GM12873 (cell line): ENCODE results near the gene TEX52.

Experiments
- TF ChIP-seq, protein P1 (sequence below): IDR thresholded peaks from 2 replicates; pipeline ENCODE4 v1.5.1; 2012; ENCODE audit warnings: low read depth, mild to moderate bottlenecking, moderate library complexity, low read length, control low read depth; ENCODE audit not compliant: insufficient read depth; ENCODE audit errors: missing control alignments

TEX52 gene

DNA sequence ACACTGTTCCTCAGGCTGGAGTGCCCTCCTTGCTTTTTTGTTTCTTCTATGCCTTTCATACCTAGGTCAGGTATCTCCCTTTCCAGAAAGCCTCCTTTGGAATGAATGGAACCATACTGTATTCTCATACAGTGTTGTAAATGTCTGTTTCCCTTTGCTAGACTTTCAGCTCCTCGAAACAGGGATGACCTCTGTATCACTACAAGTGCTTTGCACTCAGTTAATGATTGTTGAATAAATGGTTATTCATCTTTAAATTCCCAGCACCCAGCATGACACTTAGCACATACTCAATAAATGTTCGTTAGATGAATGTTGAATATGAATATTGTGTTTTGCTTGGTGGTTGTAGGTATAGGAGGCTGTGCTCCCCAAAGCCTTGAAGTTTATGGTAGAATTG lies 28.0 kb upstream of the TEX52 start:
- TF ChIP-seq, protein P1, sequence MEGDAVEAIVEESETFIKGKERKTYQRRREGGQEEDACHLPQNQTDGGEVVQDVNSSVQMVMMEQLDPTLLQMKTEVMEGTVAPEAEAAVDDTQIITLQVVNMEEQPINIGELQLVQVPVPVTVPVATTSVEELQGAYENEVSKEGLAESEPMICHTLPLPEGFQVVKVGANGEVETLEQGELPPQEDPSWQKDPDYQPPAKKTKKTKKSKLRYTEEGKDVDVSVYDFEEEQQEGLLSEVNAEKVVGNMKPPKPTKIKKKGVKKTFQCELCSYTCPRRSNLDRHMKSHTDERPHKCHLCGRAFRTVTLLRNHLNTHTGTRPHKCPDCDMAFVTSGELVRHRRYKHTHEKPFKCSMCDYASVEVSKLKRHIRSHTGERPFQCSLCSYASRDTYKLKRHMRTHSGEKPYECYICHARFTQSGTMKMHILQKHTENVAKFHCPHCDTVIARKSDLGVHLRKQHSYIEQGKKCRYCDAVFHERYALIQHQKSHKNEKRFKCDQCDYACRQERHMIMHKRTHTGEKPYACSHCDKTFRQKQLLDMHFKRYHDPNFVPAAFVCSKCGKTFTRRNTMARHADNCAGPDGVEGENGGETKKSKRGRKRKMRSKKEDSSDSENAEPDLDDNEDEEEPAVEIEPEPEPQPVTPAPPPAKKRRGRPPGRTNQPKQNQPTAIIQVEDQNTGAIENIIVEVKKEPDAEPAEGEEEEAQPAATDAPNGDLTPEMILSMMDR, result no peak

- TF ChIP-seq, protein P1, result no peak
These were observed 23.0 kb upstream of the TEX52 start for GRCh38 chr12:2879853-2880252.

DNA sequence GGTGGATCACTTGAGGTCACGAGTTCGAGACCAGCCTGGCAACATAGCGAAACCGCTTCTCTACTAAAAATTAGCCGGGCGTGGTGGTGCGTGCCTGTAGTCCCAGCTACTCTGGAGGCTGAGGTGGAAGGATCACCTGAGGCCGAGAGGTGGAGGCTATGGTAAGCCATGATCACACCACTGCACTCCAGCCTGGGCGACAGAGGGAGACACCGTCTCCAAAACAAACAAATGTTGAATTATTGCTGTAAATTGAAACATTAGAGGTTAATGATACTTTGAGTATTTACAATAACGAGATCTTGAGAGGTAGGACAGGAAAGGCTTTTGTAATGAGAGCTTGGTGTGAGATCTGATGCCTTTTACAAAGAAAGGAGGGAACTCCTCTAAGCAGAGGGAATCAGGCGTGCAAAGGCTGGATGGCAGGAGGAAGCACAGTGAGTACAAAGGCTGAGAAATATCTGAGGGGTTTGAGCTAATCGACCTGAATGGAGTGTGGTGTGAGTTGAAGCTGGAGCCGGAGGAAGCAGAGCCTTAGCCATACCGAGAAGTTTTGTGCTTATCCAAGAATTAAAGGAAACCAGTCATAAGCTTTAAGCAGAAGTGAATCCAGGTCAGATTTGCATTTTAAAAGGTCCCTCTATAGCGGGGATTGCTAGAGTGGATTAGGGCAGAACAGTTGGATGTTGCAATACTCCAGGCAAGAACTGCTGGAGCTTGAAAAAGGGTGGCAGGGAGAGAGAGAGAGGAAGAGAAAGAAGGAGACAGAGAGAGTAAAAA lies 21.3 kb upstream of the TEX52 start:
- TF ChIP-seq, protein P1, result no peak

DNA sequence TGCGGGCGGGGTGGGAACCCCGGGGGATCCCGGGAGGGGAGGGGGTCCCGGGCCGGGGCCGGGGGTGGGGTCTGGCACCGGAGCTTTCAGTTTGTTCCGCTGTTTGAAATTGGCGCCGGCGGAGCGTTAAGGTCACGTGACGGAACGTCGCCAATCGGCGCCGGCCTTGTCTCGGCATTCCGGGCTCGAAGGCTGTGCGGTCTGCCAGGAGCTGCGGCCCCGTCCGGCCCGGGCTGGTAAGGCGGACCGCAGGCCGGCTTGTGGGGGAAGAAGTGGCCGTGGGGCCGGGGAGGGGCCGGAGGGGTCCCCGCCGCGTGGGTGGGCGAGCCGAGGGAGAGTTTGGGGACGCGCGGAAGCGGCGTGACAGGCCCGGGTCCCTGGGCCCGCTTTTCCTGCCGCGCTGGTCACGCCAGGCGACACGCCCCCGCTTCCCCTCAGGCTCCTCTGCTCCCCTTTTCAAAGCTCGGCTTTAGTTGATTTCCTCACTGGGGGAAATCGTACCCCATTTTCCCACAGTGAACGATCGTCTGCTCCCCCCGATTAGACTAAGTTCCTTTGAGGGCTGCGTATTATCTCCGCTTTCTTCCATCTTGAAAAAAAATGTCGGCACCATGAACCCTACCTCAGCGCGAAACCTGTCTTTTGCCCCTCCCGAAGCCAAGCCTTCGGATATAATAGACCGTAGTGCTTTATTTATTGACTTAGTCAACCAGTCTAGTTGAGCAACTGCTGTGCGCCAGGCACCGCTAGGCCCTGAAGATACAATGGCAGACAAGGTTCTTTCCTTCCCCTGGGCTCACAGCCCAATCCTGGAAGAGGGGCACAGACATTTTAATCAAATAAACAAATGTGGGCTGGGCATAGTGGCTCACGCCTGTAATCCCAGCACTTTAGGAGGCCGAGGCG lies 20.5 kb upstream of the TEX52 start, which contains the start of the genes FOXM1 and RHNO1:
TSS of gene FOXM1 (minus strand) at position 128 of the 906 bp plus-strand sequence. CDS start 2,696 bp downstream, outside the sequence.
TSS of gene RHNO1 (plus strand) at position 177 of the 906 bp plus-strand sequence. CDS start 8,144 bp downstream, outside the sequence.
- TF ChIP-seq, protein P1, result no peak

DNA sequence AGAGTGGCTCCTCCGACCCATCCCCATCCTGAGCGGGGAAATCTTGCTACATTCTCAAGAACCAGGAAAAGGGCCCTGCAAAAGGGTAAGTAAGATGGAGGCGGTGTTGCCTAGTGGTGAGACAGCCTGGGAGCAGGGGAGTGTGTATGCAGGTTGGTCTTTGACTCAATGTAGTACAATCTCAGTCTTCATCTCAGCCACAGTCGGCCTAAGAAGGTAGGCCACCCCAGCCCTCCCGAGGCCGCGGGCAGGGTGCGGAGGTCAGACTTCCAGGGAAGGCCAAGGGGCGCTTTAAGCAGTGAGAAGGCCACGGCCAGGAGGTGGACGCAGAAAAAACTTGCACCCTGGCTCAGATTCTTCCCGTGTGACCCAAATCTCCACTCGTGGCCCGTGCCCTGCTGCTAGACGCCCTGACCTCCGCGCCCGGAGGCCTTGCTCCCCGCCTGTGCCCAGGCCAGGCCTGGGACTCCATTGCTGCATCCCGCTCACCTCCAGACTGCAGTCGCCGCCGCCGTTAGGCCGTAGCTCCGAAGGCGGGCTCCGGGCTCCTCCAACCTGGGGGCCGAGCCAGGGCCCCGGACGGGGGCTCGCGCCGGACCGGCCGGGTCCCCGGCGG lies 19.7 kb upstream of the TEX52 start:
- TF ChIP-seq, protein P1, result peak; percentile 15

- TF ChIP-seq, protein P1, result no peak
These were observed 7.4 kb upstream of the TEX52 start for GRCh38 chr12:2864198-2864597.
